ENCODE data around the gene RNLS.
"Not testable (repeated sequence)": the region's sequence is repeated elsewhere in the genome, so short reads cannot be mapped to it uniquely, and the experiment has no call there.

Gene RNLS

DNA sequence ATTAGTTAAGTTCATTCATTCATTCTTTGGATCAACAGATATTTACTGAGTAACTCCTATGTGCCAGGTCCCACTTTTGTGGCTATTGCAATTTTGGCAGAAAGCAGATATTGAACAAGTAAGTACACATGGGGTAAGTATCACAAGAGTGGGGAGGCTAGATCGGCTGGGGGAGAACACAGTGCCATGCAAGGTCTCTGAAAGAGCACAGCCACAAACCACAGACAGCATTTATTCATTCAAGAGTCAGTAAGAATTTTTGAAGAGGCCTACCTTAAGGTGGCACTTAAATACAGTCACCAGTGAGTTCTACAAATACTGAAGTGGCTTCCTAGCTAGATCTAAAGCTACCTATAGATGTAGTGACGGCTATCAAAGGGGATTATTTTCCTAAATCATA is 304.2 kb downstream of the RNLS start:
- TF ChIP-seq, protein P1, sequence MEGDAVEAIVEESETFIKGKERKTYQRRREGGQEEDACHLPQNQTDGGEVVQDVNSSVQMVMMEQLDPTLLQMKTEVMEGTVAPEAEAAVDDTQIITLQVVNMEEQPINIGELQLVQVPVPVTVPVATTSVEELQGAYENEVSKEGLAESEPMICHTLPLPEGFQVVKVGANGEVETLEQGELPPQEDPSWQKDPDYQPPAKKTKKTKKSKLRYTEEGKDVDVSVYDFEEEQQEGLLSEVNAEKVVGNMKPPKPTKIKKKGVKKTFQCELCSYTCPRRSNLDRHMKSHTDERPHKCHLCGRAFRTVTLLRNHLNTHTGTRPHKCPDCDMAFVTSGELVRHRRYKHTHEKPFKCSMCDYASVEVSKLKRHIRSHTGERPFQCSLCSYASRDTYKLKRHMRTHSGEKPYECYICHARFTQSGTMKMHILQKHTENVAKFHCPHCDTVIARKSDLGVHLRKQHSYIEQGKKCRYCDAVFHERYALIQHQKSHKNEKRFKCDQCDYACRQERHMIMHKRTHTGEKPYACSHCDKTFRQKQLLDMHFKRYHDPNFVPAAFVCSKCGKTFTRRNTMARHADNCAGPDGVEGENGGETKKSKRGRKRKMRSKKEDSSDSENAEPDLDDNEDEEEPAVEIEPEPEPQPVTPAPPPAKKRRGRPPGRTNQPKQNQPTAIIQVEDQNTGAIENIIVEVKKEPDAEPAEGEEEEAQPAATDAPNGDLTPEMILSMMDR (IDR thresholded peaks at IDR 0.05; ENCODE audit: control insufficient read depth, extremely low read depth, insufficient read depth), result no peak

DNA sequence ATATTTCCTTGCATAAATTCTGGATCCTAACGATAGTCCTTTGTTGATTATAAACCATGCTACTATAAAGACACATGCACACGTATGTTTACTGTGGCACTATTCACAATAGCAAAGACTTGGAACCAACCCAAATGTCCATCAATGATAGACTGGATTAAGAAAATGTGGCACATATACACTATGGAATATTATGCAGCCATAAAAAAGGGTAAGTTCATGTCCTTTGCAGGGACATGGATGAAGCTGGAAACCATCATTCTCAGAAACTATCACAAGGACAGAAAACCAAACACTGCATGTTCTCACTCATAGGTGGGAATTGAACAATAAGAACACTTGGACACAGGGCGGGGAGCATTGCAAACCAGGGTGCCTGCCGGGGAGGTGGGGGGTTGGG is 306.2 kb downstream of the RNLS start:
- DNase-seq (ENCODE audit: low read depth); H3K4me3 ChIP-seq (ENCODE audit: low read depth, low read length): not testable (repeated sequence)

More for the DNA sequence above, 304.2 kb downstream of the RNLS start:
- no peak for DNase-seq (ENCODE audit: low read depth)
- H3K4me3 ChIP-seq (ENCODE audit: low read depth, low read length), result no peak overlapping the region

DNA sequence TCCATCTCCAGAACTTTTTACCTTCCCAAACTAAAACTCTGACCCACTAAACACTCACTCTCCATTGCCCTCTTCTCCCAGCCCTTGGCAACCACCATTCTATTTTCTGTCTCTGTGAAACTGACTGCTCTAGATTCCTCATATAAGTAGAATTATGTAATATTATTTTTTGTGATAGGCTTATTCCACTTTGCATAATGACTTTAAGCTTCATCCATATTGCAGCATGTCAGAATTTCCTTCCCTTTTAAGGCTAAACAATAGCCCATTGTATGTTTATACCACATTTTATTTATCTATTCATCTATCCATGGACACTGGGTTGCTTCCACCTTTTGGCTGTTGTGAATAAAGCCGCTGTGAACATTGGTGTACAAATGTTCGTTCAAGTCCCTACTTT is 308.8 kb downstream of the RNLS start:
- TF ChIP-seq, protein P1 (IDR thresholded peaks at IDR 0.05; ENCODE audit: control insufficient read depth, extremely low read depth, insufficient read depth), result no peak
- no peak for DNase-seq (ENCODE audit: low read depth)

DNA sequence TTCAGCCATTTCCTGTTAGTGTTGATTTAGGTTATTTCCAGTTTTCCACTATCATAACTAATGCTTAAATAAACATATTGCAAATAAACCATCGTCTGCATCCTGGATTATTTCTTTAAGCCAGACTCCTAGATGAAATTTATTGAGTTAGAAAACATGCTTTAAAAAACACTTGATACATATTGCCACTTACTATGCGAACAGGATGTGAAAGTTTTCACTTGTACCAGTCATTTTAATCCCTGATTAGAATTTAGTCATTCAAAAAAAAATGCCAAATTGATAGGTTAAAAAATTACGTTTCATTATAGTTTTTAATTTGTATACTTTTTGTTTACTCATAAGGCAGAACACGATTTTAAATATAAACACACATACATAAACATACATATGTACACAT is 309.6 kb downstream of the RNLS start:
- no peak overlapping the region for H3K4me3 ChIP-seq (ENCODE audit: low read depth, low read length)
- TF ChIP-seq, protein P1 (IDR thresholded peaks at IDR 0.05; ENCODE audit: control insufficient read depth, extremely low read depth, insufficient read depth), result no peak
- no peak for DNase-seq (ENCODE audit: low read depth)

More for the DNA sequence above, 308.8 kb downstream of the RNLS start:
- H3K4me3 ChIP-seq (ENCODE audit: low read depth, low read length), result no peak overlapping the region

DNA sequence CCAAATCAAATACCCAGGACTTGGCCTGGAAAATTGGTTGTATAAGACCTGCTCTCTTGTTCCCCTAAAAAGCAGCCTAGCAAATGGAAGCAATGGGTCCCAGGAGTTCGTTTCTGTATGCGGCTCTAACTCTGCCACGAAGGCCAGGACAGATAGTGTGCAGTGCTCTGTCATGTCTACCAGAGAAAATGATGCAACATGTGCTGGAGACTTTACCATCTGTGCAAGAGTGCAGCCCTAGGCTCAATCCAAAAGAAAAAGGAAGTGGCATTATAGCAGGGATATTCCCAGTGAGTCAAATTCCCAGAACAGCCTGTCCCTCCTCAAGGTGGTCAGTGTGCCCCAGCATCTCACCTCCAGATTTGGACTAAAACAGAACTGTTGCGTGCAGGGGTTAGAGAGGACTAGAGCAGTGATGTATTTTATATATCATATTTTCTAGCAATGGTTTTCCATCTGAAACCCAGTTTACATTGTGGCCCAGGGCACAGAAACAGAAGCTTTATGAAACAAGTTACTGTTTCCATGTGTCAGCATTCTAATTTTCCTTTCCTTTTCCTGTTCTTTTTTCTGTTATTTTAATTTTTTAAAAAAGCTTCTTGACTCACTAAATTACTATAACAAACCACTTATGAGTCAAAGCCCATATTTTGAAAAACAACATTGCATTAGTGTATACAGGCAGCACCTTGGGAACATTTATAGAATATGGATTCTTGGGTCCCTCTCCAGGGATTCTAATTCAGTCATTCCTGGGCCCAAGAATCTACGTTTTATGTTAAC is 311.2 kb downstream of the RNLS start:
- no peak overlapping the region for H3K4me3 ChIP-seq (ENCODE audit: low read depth, low read length)
- no peak for DNase-seq (ENCODE audit: low read depth)
- TF ChIP-seq, protein P1 (IDR thresholded peaks at IDR 0.05; ENCODE audit: control insufficient read depth, extremely low read depth, insufficient read depth), result no peak

DNA sequence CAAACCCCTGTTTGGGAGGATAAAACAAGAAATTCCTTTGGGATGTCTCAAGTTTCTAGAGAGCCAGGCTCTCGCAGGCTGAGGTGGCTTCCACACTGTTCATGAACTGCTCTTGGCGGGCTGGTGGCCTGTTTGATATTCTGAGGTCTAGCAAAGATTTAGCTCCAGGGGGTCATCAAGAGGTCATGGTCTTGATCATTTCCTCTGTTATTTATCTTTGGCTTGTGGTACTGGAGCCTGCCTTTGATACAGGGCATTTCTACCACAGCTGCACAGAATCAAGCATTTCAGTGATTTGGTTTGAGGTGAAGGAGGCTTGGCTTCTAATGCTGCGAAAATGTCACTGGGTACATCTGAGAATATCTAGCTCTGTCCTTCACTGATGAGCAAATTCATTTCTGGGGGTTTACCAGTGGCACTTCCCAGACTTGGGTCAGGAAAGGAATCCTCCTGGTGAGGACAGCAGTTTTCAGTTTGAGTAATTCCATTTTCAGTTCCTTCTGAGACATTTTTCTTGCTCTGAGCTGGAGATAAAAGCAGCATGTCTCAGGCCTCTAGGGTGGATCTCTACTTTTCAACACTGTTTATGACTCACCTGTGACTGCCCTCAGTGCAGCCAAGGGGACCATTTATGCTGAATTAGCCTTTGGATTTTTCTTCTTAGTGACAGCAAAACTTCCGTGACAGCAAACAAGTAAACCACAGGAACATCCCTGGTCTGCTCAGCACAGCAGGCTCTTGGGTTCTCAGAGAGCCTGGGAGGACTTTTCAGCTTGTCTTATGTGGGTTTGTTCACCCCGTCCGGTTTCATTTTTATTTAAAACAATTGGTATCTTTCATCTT is 312.0 kb downstream of the RNLS start:
- DNase-seq (ENCODE audit: low read depth), result no peak
- H3K4me3 ChIP-seq (ENCODE audit: low read depth, low read length), result no peak overlapping the region
- TF ChIP-seq, protein P1 (IDR thresholded peaks at IDR 0.05; ENCODE audit: control insufficient read depth, extremely low read depth, insufficient read depth), result no peak

DNA sequence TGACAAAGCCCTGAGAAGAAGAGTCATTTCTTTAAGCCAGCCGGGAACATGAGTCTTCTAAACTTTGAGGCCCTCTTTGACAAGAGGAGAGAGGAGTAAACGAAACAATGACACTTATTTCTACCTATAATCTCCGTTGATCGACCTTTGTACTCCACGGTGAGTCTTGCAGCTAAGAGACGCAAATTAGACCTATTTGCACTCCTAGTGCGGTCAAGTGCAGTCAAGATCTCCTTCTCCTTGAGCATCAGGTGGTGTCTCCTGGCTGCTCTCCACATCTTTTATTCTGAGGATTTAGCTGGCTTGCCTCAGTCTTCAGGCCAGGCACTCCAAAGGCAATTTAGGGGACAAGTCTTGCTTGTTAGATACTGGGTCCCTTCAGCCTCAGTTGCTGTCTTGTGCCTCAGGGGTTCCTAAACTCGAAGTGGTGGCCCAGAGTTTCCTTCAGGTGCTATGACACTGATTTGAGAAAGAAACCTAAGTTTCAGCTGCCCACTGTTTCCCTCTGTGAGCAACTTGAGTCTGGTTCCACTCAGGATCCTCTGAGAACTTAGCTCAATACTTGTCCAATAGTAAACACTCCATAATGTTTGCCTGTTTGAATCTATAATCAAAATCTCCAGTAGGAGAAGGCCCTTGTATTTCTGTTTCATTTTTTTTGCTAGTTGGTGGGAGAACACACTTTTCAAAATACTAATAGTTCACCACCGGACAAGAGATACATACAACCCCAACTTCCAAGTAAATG is 312.9 kb downstream of the RNLS start:
- DNase-seq (ENCODE audit: low read depth), result no peak
- TF ChIP-seq, protein P1 (IDR thresholded peaks at IDR 0.05; ENCODE audit: control insufficient read depth, extremely low read depth, insufficient read depth), result no peak
- no peak overlapping the region for H3K4me3 ChIP-seq (ENCODE audit: low read depth, low read length)
